Occipital lobe (tissue), 2 donors: ENCODE data around the gene VCAN. TPM values are rescaled to one million over a fixed set of nuclear protein-coding genes. Genes with fewer than 3 reads are reported as not detected.

Source experiments
- DNase-seq: peaks from one replicate; lab custom pipeline; 2025; lab: John Stamatoyannopoulos, UW
- total RNA-seq: library from RNA; depleted of rRNA; stranded (reverse); fragments of >200 nt; gene quantifications from one replicate; pipeline ENCODE4 v1.2.3, GENCODE V29; 2014

VCAN gene
- total RNA-seq, 1 donor from 2014 or later = 228 TPM

- no peak for DNase-seq
These were observed 91.4 kb downstream of the VCAN start for GRCh38 chr5:83562791-83563557.

GRCh38 chr5:83563631-83564030 is 92.1 kb downstream of the VCAN start:
- no peak for DNase-seq

- no peak for DNase-seq
These were observed 92.7 kb downstream of the VCAN start for GRCh38 chr5:83564069-83564749.

GRCh38 chr5:83567741-83568140 is 96.2 kb downstream of the VCAN start:
- DNase-seq = no peak

GRCh38 chr5:83568186-83568585 is 96.6 kb downstream of the VCAN start:
- DNase-seq = no peak

GRCh38 chr5:83570916-83571315 is 99.4 kb downstream of the VCAN start:
- DNase-seq = no peak

- no peak for DNase-seq
These were observed 100.7 kb downstream of the VCAN start for GRCh38 chr5:83572271-83572670.

- DNase-seq = no peak
These were observed 104.8 kb downstream of the VCAN start for GRCh38 chr5:83576341-83576740.

GRCh38 chr5:83577036-83577636 is 105.6 kb downstream of the VCAN start:
- DNase-seq = no peak

- DNase-seq = no peak
These were observed 112.3 kb downstream of the VCAN start for GRCh38 chr5:83583859-83584258.

GRCh38 chr5:83586874-83587776 is 115.6 kb downstream of the VCAN start:
- no peak for DNase-seq

GRCh38 chr5:83589786-83590185 is 118.2 kb downstream of the VCAN start:
- no peak for DNase-seq

GRCh38 chr5:83590966-83591365 is 119.4 kb downstream of the VCAN start:
- DNase-seq = no peak

- DNase-seq = no peak
These were observed 123.7 kb downstream of the VCAN start for GRCh38 chr5:83595217-83595616.

- peak; percentile 25 for DNase-seq
These were observed 136.6 kb downstream of the VCAN start for GRCh38 chr5:83608122-83608521.

- no peak for DNase-seq
These were observed 143.3 kb downstream of the VCAN start for GRCh38 chr5:83614841-83615240.

GRCh38 chr5:83628360-83628759 is 156.8 kb downstream of the VCAN start:
- DNase-seq = no peak
